Astrocyte (in vitro differentiated cells and primary cell): ENCODE measurements around the gene PDCL2. TPM values are rescaled to one million over a fixed set of nuclear protein-coding genes. Genes with fewer than 3 reads are reported as not detected.

ENCODE experiments used
- DNase-seq: peaks from one replicate; pipeline ENCODE4 v3.0.0-alpha.2; 2010; ENCODE audit warnings: low read depth
- FAIRE-seq: peaks from 2 replicates; lab custom pipeline; 2011; peaks lifted over from hg19 to GRCh38; lab: Jason Lieb, UNC
- H2AFZ ChIP-seq: 2 replicates; pipeline ENCODE4 v1.6.0; 2012; ENCODE audit warnings: low read depth, low read length, inconsistent platforms
- H3K27ac ChIP-seq: 2 replicates; pipeline ENCODE4 v1.5.1; 2011; ENCODE audit warnings: low read depth, low read length, inconsistent platforms
- H3K27me3 ChIP-seq: 2 replicates; pipeline ENCODE4 v1.6.0; 2011; ENCODE audit warnings: low read length, inconsistent platforms; ENCODE audit not compliant: insufficient read depth
- H3K36me3 ChIP-seq: 2 replicates; pipeline ENCODE4 v1.5.1; 2011; ENCODE audit warnings: low read length, inconsistent platforms; ENCODE audit not compliant: insufficient read depth
- H3K4me1 ChIP-seq: 2 replicates; pipeline ENCODE4 v1.5.1; 2011; ENCODE audit warnings: low read length, inconsistent platforms; ENCODE audit not compliant: insufficient read depth
- H3K4me2 ChIP-seq: 2 replicates; pipeline ENCODE4 v1.6.0; 2012; ENCODE audit warnings: low read length, inconsistent platforms
- H3K4me3 ChIP-seq: 2 replicates; pipeline ENCODE4 v1.5.1; 2011; ENCODE audit warnings: low read depth, mild to moderate bottlenecking, low read length, inconsistent platforms; ENCODE audit not compliant: insufficient read depth
- H3K79me2 ChIP-seq: 2 replicates; pipeline ENCODE4 v1.6.0; 2012; ENCODE audit warnings: mild to moderate bottlenecking, low read length, inconsistent platforms; ENCODE audit not compliant: insufficient read depth
- H3K9ac ChIP-seq: 2 replicates; pipeline ENCODE4 v1.6.0; 2012; ENCODE audit warnings: mild to moderate bottlenecking, low read length, inconsistent platforms
- H3K9me3 ChIP-seq: 2 replicates; pipeline ENCODE4 v1.5.1; 2012; ENCODE audit warnings: low read depth, mild to moderate bottlenecking, low read length, inconsistent platforms; ENCODE audit not compliant: insufficient read depth
- H4K20me1 ChIP-seq: 2 replicates; pipeline ENCODE4 v1.6.0; 2012; ENCODE audit warnings: low read length, inconsistent platforms; ENCODE audit not compliant: insufficient read depth
- H3K27ac Mint-ChIP-seq: one replicate; pipeline ENCODE4 v1.8.0; 2021; ENCODE audit warnings: mild to moderate bottlenecking, mixed read lengths; ENCODE audit not compliant: unreplicated experiment
- H3K27me3 Mint-ChIP-seq: one replicate; pipeline ENCODE4 v1.8.0; 2021; ENCODE audit warnings: low read depth, mixed read lengths; ENCODE audit not compliant: unreplicated experiment
- H3K36me3 Mint-ChIP-seq: one replicate; pipeline ENCODE4 v1.8.0; 2021; ENCODE audit warnings: low read depth, mixed read lengths; ENCODE audit not compliant: unreplicated experiment
- H3K4me1 Mint-ChIP-seq: one replicate; pipeline ENCODE4 v1.8.0; 2021; ENCODE audit warnings: low read depth, mixed read lengths; ENCODE audit not compliant: unreplicated experiment
- H3K4me3 Mint-ChIP-seq: one replicate; pipeline ENCODE4 v1.8.0; 2021; ENCODE audit warnings: mild to moderate bottlenecking, moderate library complexity, mixed read lengths; ENCODE audit not compliant: unreplicated experiment
- H3K9me3 Mint-ChIP-seq: one replicate; pipeline ENCODE4 v1.8.0; 2021; ENCODE audit warnings: mild to moderate bottlenecking, mixed read lengths; ENCODE audit not compliant: unreplicated experiment
- CTCF ChIP-seq: IDR thresholded peaks from 2 replicates; pipeline ENCODE4 v1.5.1; 2011; ENCODE audit warnings: low read depth, mild to moderate bottlenecking, inconsistent platforms, low read length, moderate library complexity; ENCODE audit not compliant: insufficient read depth
- EZH2 ChIP-seq: IDR thresholded peaks from 2 replicates; pipeline ENCODE4 v1.6.1; 2012; ENCODE audit warnings: mild to moderate bottlenecking, low read length, inconsistent platforms; ENCODE audit not compliant: insufficient read depth
- total RNA-seq: library from RNA; stranded (reverse); gene quantifications from 2 replicates; pipeline ENCODE4 v1.2.1, GENCODE V29; 2021

Gene PDCL2
- total RNA-seq, 1 donor from 2014 or later = not detected

GRCh38 chr4:55568905-55569504 lies 23.0 kb downstream of the PDCL2 start:
- H3K9ac ChIP-seq = no peak overlapping the region
- H3K4me1 ChIP-seq = no peaks in the 10 kb centered on the region
- Mint-ChIP-seq H3K27me3 (no peaks in the 10 kb centered on the region), H3K4me1 (no peaks in the 10 kb centered on the region), H3K9me3 (peaks cover 10% of the 10 kb centered on the region), H3K27ac (no peak overlapping the region), H3K36me3 (no peaks in the 10 kb centered on the region), H3K4me3 (no peak overlapping the region)
- H3K4me3 ChIP-seq = no peak overlapping the region
- H3K4me2 ChIP-seq = no peak overlapping the region
- H4K20me1 ChIP-seq = no peaks in the 10 kb centered on the region
- H3K36me3 ChIP-seq = no peaks in the 10 kb centered on the region
- H3K27ac ChIP-seq = no peak overlapping the region
- no peaks in the 10 kb centered on the region for H3K9me3 ChIP-seq
- H2AFZ ChIP-seq = no peak overlapping the region
- no peak for FAIRE-seq
- TF ChIP-seq CTCF (no peak), EZH2 (no peak)
- H3K27me3 ChIP-seq = no peaks in the 10 kb centered on the region
- no peaks in the 10 kb centered on the region for H3K79me2 ChIP-seq
- no peak for DNase-seq

- Histone ChIP-seq H3K79me2 (no peaks in the 10 kb centered on the region), H3K36me3 (no peaks in the 10 kb centered on the region), H3K9me3 (no peaks in the 10 kb centered on the region), H3K4me3 (no peak overlapping the region), H3K9ac (no peak overlapping the region), H3K27ac (no peak overlapping the region), H3K27me3 (no peaks in the 10 kb centered on the region), H4K20me1 (no peaks in the 10 kb centered on the region), H2AFZ (no peak overlapping the region), H3K4me1 (no peaks in the 10 kb centered on the region), H3K4me2 (no peak overlapping the region)
- Mint-ChIP-seq H3K27me3 (peaks cover 2% of the 10 kb centered on the region), H3K4me1 (peaks cover 6% of the 10 kb centered on the region), H3K36me3 (peaks cover 2% of the 10 kb centered on the region), H3K27ac (no peak overlapping the region), H3K4me3 (no peak overlapping the region), H3K9me3 (peaks cover 4% of the 10 kb centered on the region)
- DNase-seq (no peak), FAIRE-seq (no peak)
- TF ChIP-seq EZH2 = no peak
- no peak for TF ChIP-seq CTCF
Observed at GRCh38 chr4:55561889-55562288, 30.2 kb downstream of the PDCL2 start.

- Histone ChIP-seq H3K79me2 (no peaks in the 10 kb centered on the region), H3K36me3 (no peaks in the 10 kb centered on the region), H3K9me3 (no peaks in the 10 kb centered on the region), H2AFZ (no peak overlapping the region), H3K9ac (no peak overlapping the region), H3K4me2 (no peak overlapping the region), H3K27ac (no peak overlapping the region), H3K27me3 (no peaks in the 10 kb centered on the region), H4K20me1 (no peaks in the 10 kb centered on the region), H3K4me1 (no peaks in the 10 kb centered on the region), H3K4me3 (no peak overlapping the region)
- no peak overlapping the region for H3K27ac Mint-ChIP-seq
- FAIRE-seq (no peak), DNase-seq (no peak)
- TF ChIP-seq EZH2 (no peak), CTCF (no peak)
- peaks cover 6% of the 10 kb centered on the region for H3K4me1 Mint-ChIP-seq
- peaks cover 2% of the 10 kb centered on the region for H3K27me3 Mint-ChIP-seq
- H3K4me3 Mint-ChIP-seq = no peak overlapping the region
- peaks cover 4% of the 10 kb centered on the region for H3K9me3 Mint-ChIP-seq
- peaks cover 2% of the 10 kb centered on the region for H3K36me3 Mint-ChIP-seq
Observed at GRCh38 chr4:55560096-55560495, 31.9 kb downstream of the PDCL2 start.
